HepG2 (cell line): ENCODE results near the gene CLEC16A. TPM values are rescaled to one million over a fixed set of nuclear protein-coding genes. Genes with fewer than 3 reads are reported as not detected.

Experiments
- CBX2 ChIP-seq, 2 experiments: fragments of 200-600 bp in 1 of 2; sonication (generic); formaldehyde crosslinking in 1 of 2; IDR thresholded peaks; 2 replicates each; pipeline versions ENCODE4 v1.7.0 to v1.8.1; 2018 to 2022; ENCODE audit warnings: low read depth in 2 of 2, low read length in 1 of 2, mild to moderate bottlenecking in 1 of 2, missing genetic modification reagents in 1 of 2
- DRAP1 ChIP-seq: IDR thresholded peaks from 2 replicates; pipeline ENCODE4 v1.6.1; 2016; ENCODE audit warnings: missing genetic modification reagents, missing compliant biosample characterization
- KAT8 ChIP-seq: IDR thresholded peaks from 2 replicates; pipeline ENCODE4 v1.6.1; 2016; ENCODE audit warnings: missing genetic modification reagents, missing compliant biosample characterization
- MIXL1 ChIP-seq: IDR thresholded peaks from 2 replicates; pipeline ENCODE4 v1.6.1; 2016
- NR2F6 ChIP-seq, 2 experiments: IDR thresholded peaks; 2 replicates each; pipeline ENCODE4 v1.6.1; 2016; ENCODE audit warnings: antibody characterized with exemption in 1 of 2, mild to moderate bottlenecking in 1 of 2
- REPIN1 ChIP-seq: sonication (generic); formaldehyde crosslinking; IDR thresholded peaks from 2 replicates; pipeline ENCODE4 v1.8.0; 2022; ENCODE audit warnings: missing genetic modification reagents, low read depth, mild to moderate bottlenecking, borderline replicate concordance
- SALL2 ChIP-seq: sonication (generic); formaldehyde crosslinking; IDR thresholded peaks from 2 replicates; pipeline ENCODE4 v1.8.1; 2023; ENCODE audit warnings: mild to moderate bottlenecking, missing genetic modification reagents, inconsistent platforms
- SMAD3 ChIP-seq: sonication (generic); formaldehyde crosslinking; IDR thresholded peaks from 2 replicates; pipeline ENCODE4 v1.4.0; 2020; ENCODE audit warnings: missing genetic modification reagents
- SOX5 ChIP-seq: IDR thresholded peaks from 2 replicates; pipeline ENCODE4 v1.6.1; 2016; ENCODE audit warnings: borderline replicate concordance
- TEAD3 ChIP-seq: optimal IDR thresholded peaks from 2 replicates; pipeline ENCODE3; 2016; ENCODE audit warnings: borderline replicate concordance
- ZC3H13 ChIP-seq: sonication (generic); formaldehyde crosslinking; IDR thresholded peaks from 2 replicates; pipeline ENCODE4 v1.8.1; 2023; ENCODE audit warnings: mild to moderate bottlenecking, missing genetic modification reagents, moderate library complexity
- ZNF569 ChIP-seq: sonication (generic); formaldehyde crosslinking; IDR thresholded peaks from 2 replicates; pipeline ENCODE4 v1.5.0; 2020; ENCODE audit warnings: mild to moderate bottlenecking, missing genetic modification reagents, moderate library complexity, borderline replicate concordance
- ZNF615 ChIP-seq: sonication (generic); formaldehyde crosslinking; IDR thresholded peaks from 2 replicates; pipeline ENCODE4 v1.5.0; 2020; ENCODE audit warnings: mild to moderate bottlenecking, missing genetic modification reagents, borderline replicate concordance
- ZXDC ChIP-seq: sonication (generic); formaldehyde crosslinking; IDR thresholded peaks from 2 replicates; pipeline ENCODE4 v1.5.0; 2020; ENCODE audit warnings: mild to moderate bottlenecking, missing genetic modification reagents
- polyA plus RNA-seq, 8 experiments: library from polyadenylated mRNA; depleted of rRNA in 3 of 8; stranded (reverse) in 7 of 8; unstranded in 1 of 8; fragments of >200 nt; fragmentation: Illumina TruSeq in 4 of 8; extraction: Trizol in 4 of 8; gene quantifications; 2 replicates each; pipeline versions ENCODE4 v1.2.1 to v1.2.3, GENCODE V29; 2011 to 2016; ENCODE audit warnings: low read depth in 4 of 8, missing spikeins in 1 of 8, mixed read lengths in 1 of 8; ENCODE audit not compliant: insufficient read depth in 1 of 8
- total RNA-seq, 5 experiments: library from RNA; depleted of rRNA; stranded (reverse); fragments of >200 nt; fragmentation: Illumina TruSeq; extraction: Trizol; gene quantifications; 2 replicates each; pipeline ENCODE4 v1.2.3, GENCODE V29; 2016; ENCODE audit warnings: low read depth in 1 of 5
- TF ChIP-seq, protein P1 (sequence below), 2 experiments: sonication (generic) in 1 of 2; formaldehyde crosslinking in 1 of 2; IDR thresholded peaks; 2 replicates each; pipeline versions ENCODE4 v1.4.0 to v1.6.1; 2018 to 2020; ENCODE audit warnings: missing genetic modification reagents in 2 of 2, borderline replicate concordance in 1 of 2, low read depth in 1 of 2, mild to moderate bottlenecking in 1 of 2, missing biosample characterization in 1 of 2
- TF ChIP-seq, protein P2 (sequence below): sonication (generic); formaldehyde crosslinking; IDR thresholded peaks from 2 replicates; pipeline ENCODE4 v1.4.0; 2020; ENCODE audit warnings: missing genetic modification reagents
- TF ChIP-seq, protein P3 (sequence below): IDR thresholded peaks from 2 replicates; pipeline ENCODE4 v1.4.0; 2020; ENCODE audit warnings: mild to moderate bottlenecking, missing genetic modification reagents

CLEC16A gene
- total and polyA plus RNA-seq, 2 of the 13 experiments (the other 11 are each of a cell fraction or from before 2014, with no cell fraction given): 8.5 to 10.3 TPM

GRCh38 chr16:10971560-10971961, 27.2 kb downstream of the CLEC16A start (continued):
- TF ChIP-seq TEAD3 (CRISPR knock-in tag) (peak; percentile 57), MIXL1 (CRISPR knock-in tag) (0 out of 2 replicates have a peak, but pooled peaks have one; percentile 33), DRAP1 (CRISPR knock-in tag) (peak; percentile 53; the same call in 1 of the 2 replicates), SMAD3 (0 out of 2 replicates have a peak, but pooled peaks have one; percentile 42), CBX2 (IDR thresholded peaks at IDR 0.05; ENCODE audit: low read depth, low read length) (no peak), CBX2 (CRISPR knock-in tag; IDR thresholded peaks at IDR 0.05; ENCODE audit: low read depth) (peak; percentile 55; the same call in 1 of the 2 replicates), ZNF615 (CRISPR knock-in tag) (0 out of 2 replicates have a peak, but pooled peaks have one; percentile 22), ZC3H13 (CRISPR knock-in tag) (no peak), KAT8 (CRISPR knock-in tag) (0 out of 2 replicates have a peak, but pooled peaks have one; percentile 30), REPIN1 (CRISPR knock-in tag) (0 out of 2 replicates have a peak, but pooled peaks have one; percentile 44), SALL2 (CRISPR knock-in tag) (no peak), ZNF569 (CRISPR knock-in tag) (no peak), ZXDC (CRISPR knock-in tag) (no peak), SOX5 (0 out of 2 replicates have a peak, but pooled peaks have one; percentile 9), NR2F6 (IDR thresholded peaks at IDR 0.05) (no peak), NR2F6 (CRISPR knock-in tag; IDR thresholded peaks at IDR 0.05) (no peak)
- TF ChIP-seq, protein P1, sequence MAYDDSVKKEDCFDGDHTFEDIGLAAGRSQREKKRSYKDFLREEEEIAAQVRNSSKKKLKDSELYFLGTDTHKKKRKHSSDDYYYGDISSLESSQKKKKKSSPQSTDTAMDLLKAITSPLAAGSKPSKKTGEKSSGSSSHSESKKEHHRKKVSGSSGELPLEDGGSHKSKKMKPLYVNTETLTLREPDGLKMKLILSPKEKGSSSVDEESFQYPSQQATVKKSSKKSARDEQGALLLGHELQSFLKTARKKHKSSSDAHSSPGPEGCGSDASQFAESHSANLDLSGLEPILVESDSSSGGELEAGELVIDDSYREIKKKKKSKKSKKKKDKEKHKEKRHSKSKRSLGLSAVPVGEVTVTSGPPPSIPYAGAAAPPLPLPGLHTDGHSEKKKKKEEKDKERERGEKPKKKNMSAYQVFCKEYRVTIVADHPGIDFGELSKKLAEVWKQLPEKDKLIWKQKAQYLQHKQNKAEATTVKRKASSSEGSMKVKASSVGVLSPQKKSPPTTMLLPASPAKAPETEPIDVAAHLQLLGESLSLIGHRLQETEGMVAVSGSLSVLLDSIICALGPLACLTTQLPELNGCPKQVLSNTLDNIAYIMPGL (CRISPR knock-in tag; IDR thresholded peaks at IDR 0.05; ENCODE audit: borderline replicate concordance in 1 of 2, low read depth in 1 of 2): peak in 1 of 2 experiments; percentile 52; a peak in 1 of 4 replicates
- TF ChIP-seq, protein P2, sequence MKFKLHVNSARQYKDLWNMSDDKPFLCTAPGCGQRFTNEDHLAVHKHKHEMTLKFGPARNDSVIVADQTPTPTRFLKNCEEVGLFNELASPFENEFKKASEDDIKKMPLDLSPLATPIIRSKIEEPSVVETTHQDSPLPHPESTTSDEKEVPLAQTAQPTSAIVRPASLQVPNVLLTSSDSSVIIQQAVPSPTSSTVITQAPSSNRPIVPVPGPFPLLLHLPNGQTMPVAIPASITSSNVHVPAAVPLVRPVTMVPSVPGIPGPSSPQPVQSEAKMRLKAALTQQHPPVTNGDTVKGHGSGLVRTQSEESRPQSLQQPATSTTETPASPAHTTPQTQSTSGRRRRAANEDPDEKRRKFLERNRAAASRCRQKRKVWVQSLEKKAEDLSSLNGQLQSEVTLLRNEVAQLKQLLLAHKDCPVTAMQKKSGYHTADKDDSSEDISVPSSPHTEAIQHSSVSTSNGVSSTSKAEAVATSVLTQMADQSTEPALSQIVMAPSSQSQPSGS (CRISPR knock-in tag): peak; percentile 33; the same call in 1 of the 2 replicates
- TF ChIP-seq, protein P3, sequence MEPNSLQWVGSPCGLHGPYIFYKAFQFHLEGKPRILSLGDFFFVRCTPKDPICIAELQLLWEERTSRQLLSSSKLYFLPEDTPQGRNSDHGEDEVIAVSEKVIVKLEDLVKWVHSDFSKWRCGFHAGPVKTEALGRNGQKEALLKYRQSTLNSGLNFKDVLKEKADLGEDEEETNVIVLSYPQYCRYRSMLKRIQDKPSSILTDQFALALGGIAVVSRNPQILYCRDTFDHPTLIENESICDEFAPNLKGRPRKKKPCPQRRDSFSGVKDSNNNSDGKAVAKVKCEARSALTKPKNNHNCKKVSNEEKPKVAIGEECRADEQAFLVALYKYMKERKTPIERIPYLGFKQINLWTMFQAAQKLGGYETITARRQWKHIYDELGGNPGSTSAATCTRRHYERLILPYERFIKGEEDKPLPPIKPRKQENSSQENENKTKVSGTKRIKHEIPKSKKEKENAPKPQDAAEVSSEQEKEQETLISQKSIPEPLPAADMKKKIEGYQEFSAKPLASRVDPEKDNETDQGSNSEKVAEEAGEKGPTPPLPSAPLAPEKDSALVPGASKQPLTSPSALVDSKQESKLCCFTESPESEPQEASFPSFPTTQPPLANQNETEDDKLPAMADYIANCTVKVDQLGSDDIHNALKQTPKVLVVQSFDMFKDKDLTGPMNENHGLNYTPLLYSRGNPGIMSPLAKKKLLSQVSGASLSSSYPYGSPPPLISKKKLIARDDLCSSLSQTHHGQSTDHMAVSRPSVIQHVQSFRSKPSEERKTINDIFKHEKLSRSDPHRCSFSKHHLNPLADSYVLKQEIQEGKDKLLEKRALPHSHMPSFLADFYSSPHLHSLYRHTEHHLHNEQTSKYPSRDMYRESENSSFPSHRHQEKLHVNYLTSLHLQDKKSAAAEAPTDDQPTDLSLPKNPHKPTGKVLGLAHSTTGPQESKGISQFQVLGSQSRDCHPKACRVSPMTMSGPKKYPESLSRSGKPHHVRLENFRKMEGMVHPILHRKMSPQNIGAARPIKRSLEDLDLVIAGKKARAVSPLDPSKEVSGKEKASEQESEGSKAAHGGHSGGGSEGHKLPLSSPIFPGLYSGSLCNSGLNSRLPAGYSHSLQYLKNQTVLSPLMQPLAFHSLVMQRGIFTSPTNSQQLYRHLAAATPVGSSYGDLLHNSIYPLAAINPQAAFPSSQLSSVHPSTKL: 0 out of 2 replicates have a peak, but pooled peaks have one; percentile 26
